SK-N-SH (cell line): ENCODE results near the gene SPSB3.

Experiments used
- CHD2 ChIP-seq: fragments of 150-350 bp; IDR thresholded peaks from 2 replicates; pipeline ENCODE4 v1.6.1; 2018; ENCODE audit warnings: low read length; ENCODE audit not compliant: partially characterized antibody
- EP300 ChIP-seq, 2 experiments: IDR thresholded peaks; 2 replicates each; pipeline versions ENCODE4 v1.4.0 to v1.6.1; 2012; ENCODE audit warnings: borderline replicate concordance in 1 of 2, low read depth in 1 of 2, low read length in 1 of 2
- FOXM1 ChIP-seq: IDR thresholded peaks from 2 replicates; pipeline ENCODE4 v1.4.0; 2012; ENCODE audit warnings: low read depth, mild to moderate bottlenecking
- GABPA ChIP-seq: IDR thresholded peaks from 2 replicates; pipeline ENCODE4 v1.4.0; 2012; ENCODE audit warnings: low read depth, mild to moderate bottlenecking
- JUND ChIP-seq: IDR thresholded peaks from 2 replicates; pipeline ENCODE4 v1.4.0; 2012
- MXI1 ChIP-seq: IDR thresholded peaks from 2 replicates; pipeline ENCODE4 v1.6.1; 2012; ENCODE audit warnings: mild to moderate bottlenecking, low read depth, low read length, improper control_type of control experiment
- POLR2AphosphoS5 ChIP-seq: IDR thresholded peaks from 2 replicates; pipeline ENCODE4 v1.6.1; 2012; ENCODE audit warnings: low read depth, low read length
- RCOR1 ChIP-seq: fragments of 150-350 bp; IDR thresholded peaks from 2 replicates; pipeline ENCODE4 v1.6.1; 2017; ENCODE audit warnings: antibody characterized with exemption, low read length
- REST ChIP-seq: IDR thresholded peaks from 2 replicates; pipeline ENCODE4 v1.6.1; 2012; ENCODE audit warnings: mild to moderate bottlenecking, low read depth, low read length, moderate library complexity
- RFX5 ChIP-seq: IDR thresholded peaks from 2 replicates; pipeline ENCODE4 v1.6.1; 2012; ENCODE audit warnings: mild to moderate bottlenecking, improper control_type of control experiment, low read length
- TAF1 ChIP-seq: IDR thresholded peaks from 2 replicates; pipeline ENCODE4 v1.6.1; 2012; ENCODE audit warnings: low read depth, mild to moderate bottlenecking, low read length, moderate library complexity, borderline replicate concordance
- ZBTB33 ChIP-seq: IDR thresholded peaks from 2 replicates; pipeline ENCODE4 v1.4.0; 2012; ENCODE audit warnings: low read depth, borderline replicate concordance
- TF ChIP-seq, protein P1 (sequence below): fragments of 200-600 bp; sonication (generic); IDR thresholded peaks from 2 replicates; pipeline ENCODE4 v1.6.1; 2017; ENCODE audit warnings: antibody characterized with exemption, mild to moderate bottlenecking, moderate library complexity
- TF ChIP-seq, protein P2 (sequence below): IDR thresholded peaks from 2 replicates; pipeline ENCODE4 v1.4.0; 2012; ENCODE audit warnings: low read depth

- no peak for TF ChIP-seq CHD2
- TF ChIP-seq, protein P1, sequence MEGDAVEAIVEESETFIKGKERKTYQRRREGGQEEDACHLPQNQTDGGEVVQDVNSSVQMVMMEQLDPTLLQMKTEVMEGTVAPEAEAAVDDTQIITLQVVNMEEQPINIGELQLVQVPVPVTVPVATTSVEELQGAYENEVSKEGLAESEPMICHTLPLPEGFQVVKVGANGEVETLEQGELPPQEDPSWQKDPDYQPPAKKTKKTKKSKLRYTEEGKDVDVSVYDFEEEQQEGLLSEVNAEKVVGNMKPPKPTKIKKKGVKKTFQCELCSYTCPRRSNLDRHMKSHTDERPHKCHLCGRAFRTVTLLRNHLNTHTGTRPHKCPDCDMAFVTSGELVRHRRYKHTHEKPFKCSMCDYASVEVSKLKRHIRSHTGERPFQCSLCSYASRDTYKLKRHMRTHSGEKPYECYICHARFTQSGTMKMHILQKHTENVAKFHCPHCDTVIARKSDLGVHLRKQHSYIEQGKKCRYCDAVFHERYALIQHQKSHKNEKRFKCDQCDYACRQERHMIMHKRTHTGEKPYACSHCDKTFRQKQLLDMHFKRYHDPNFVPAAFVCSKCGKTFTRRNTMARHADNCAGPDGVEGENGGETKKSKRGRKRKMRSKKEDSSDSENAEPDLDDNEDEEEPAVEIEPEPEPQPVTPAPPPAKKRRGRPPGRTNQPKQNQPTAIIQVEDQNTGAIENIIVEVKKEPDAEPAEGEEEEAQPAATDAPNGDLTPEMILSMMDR = no peak
- TF ChIP-seq POLR2AphosphoS5 = no peak
- TF ChIP-seq TAF1 = no peak
- no peak for TF ChIP-seq REST
- TF ChIP-seq RCOR1 = no peak
- TF ChIP-seq, protein P2, sequence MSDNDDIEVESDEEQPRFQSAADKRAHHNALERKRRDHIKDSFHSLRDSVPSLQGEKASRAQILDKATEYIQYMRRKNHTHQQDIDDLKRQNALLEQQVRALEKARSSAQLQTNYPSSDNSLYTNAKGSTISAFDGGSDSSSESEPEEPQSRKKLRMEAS = no peak
- no peak for TF ChIP-seq EP300 (IDR thresholded peaks at IDR 0.05; ENCODE audit: borderline replicate concordance in 1 of 2, low read depth in 1 of 2, low read length in 1 of 2)
- TF ChIP-seq GABPA = no peak
- no peak for TF ChIP-seq ZBTB33
- TF ChIP-seq RFX5 = no peak
- no peak for TF ChIP-seq MXI1
- no peak for TF ChIP-seq JUND
- TF ChIP-seq FOXM1 = no peak
These were observed 30.4 kb downstream of the SPSB3 start for GRCh38 chr16:1751946-1752345.
